ENCODE measurements around the gene EIF4E1B. TPM values are rescaled to one million over a fixed set of nuclear protein-coding genes. Genes with fewer than 3 reads are reported as not detected.

EIF4E1B gene
- total RNA-seq, 5 donors from 2014 or later (not counting 1 experiment from before 2014, with no cell fraction given), result not detected

DNA sequence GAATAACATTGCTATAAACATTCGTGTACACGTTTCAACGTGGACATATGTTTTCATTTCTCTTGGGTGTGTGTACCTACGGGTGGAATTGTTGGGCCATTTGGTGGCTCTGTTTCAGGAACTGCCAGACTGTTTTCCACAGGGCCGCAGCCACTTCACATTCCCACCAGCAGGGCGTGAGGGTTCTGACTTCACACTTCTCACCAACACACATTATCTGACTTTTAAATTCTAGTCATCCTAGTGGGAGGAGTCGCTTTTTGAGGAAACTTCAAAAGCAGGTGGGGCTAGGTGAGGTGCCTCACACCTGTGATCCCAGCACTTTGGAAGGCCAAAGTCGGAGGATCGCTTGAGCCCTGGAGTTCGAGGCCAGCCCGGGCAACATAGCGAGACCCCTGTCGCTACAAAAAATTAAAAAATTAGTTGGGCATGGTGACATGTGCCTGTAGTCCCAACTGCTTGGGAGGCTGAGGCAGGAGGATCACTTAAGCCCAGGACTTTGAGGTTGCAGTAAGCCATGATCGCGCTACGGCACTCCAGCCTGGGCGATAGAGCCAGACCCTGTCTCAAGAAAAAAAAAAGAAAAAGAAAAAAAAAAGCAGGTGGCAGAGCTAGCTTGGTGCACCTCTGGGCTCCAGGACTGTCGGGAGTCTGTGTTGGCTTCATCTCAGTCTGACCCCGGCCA is 45.3 kb downstream of the EIF4E1B start:
- Mint-ChIP-seq H3K9me3 (no peaks in the 10 kb centered on the region), H3K27ac (no peak overlapping the region), H3K27me3 (peaks cover 42 to 54% of the 10 kb centered on the region in 2 donors), H3K4me1 (no peaks in the 10 kb centered on the region), H3K36me3 (no peaks in the 10 kb centered on the region), H3K4me3 (no peak overlapping the region)
- Histone ChIP-seq H3K4me3 (ENCODE audit: control insufficient read depth in 1 of 2, extremely low read depth in 1 of 2, low read length in 1 of 2) (no peak overlapping the region), H3K36me3 (ENCODE audit: control insufficient read depth in 2 of 2, extremely low read depth in 1 of 2, insufficient read depth in 1 of 2, low read length in 1 of 2) (no peaks in the 10 kb centered on the region), H3K9me3 (no peaks in the 10 kb centered on the region), H3K4me1 (ENCODE audit: control insufficient read depth in 1 of 2, extremely low read depth in 1 of 2, insufficient read depth in 2 of 2, low read length in 2 of 2) (peaks cover 0 to 6% of the 10 kb centered on the region in 2 experiments), H3K27ac (ENCODE audit: low read length) (no peak overlapping the region), H3K27me3 (replicated peaks in 1 of 2; ENCODE audit: control insufficient read depth in 2 of 2, extremely low read depth in 1 of 2, insufficient read depth in 2 of 2, low read length in 1 of 2) (peaks cover 6 to 72% of the 10 kb centered on the region in 2 experiments)
- POLR2A ChIA-PET, result no interaction called here
- CTCF ChIA-PET, result interaction anchor here in 1 of 2 donors (0.7 kb wide), 1 partner anchor 1551 kb away, joined by 3 read pairs; no protein-coding TSS in a partner anchor
- WGBS (ENCODE audit: insufficient coverage), result 80% methylated on average over 11 of the region's 19 CpGs
- no peak for DNase-seq
- ATAC-seq (replicated peaks in 1 of 4), result no peak

- Mint-ChIP-seq H3K27ac (no peak overlapping the region), H3K36me3 (no peaks in the 10 kb centered on the region), H3K9me3 (no peaks in the 10 kb centered on the region), H3K4me3 (no peak overlapping the region), H3K27me3 (peaks cover 39 to 52% of the 10 kb centered on the region in 2 donors), H3K4me1 (no peaks in the 10 kb centered on the region)
- no peak for DNase-seq
- Histone ChIP-seq H3K36me3 (ENCODE audit: control insufficient read depth in 2 of 2, extremely low read depth in 1 of 2, insufficient read depth in 1 of 2, low read length in 1 of 2) (no peaks in the 10 kb centered on the region), H3K27ac (ENCODE audit: low read length) (no peak overlapping the region), H3K27me3 (replicated peaks in 1 of 2; ENCODE audit: control insufficient read depth in 2 of 2, extremely low read depth in 1 of 2, insufficient read depth in 2 of 2, low read length in 1 of 2) (peaks cover 9 to 74% of the 10 kb centered on the region in 2 experiments), H3K9me3 (no peaks in the 10 kb centered on the region), H3K4me3 (ENCODE audit: control insufficient read depth in 1 of 2, extremely low read depth in 1 of 2, low read length in 1 of 2) (no peak overlapping the region), H3K4me1 (ENCODE audit: control insufficient read depth in 1 of 2, extremely low read depth in 1 of 2, insufficient read depth in 2 of 2, low read length in 2 of 2) (peaks cover 0 to 6% of the 10 kb centered on the region in 2 experiments)
- WGBS (ENCODE audit: insufficient coverage), result 50% methylated on average over 8 of the region's 10 CpGs
- ChIA-PET POLR2A (no interaction called here), CTCF (interaction anchor here in 1 of 2 donors (0.7 to 1.3 kb wide), 2 partner anchors 16 to 1551 kb away, joined by 3 read pairs; no protein-coding TSS in a partner anchor)
- ATAC-seq (replicated peaks in 1 of 4), result no peak
Observed at GRCh38 chr5:176676361-176676824, 45.9 kb downstream of the EIF4E1B start.

DNA sequence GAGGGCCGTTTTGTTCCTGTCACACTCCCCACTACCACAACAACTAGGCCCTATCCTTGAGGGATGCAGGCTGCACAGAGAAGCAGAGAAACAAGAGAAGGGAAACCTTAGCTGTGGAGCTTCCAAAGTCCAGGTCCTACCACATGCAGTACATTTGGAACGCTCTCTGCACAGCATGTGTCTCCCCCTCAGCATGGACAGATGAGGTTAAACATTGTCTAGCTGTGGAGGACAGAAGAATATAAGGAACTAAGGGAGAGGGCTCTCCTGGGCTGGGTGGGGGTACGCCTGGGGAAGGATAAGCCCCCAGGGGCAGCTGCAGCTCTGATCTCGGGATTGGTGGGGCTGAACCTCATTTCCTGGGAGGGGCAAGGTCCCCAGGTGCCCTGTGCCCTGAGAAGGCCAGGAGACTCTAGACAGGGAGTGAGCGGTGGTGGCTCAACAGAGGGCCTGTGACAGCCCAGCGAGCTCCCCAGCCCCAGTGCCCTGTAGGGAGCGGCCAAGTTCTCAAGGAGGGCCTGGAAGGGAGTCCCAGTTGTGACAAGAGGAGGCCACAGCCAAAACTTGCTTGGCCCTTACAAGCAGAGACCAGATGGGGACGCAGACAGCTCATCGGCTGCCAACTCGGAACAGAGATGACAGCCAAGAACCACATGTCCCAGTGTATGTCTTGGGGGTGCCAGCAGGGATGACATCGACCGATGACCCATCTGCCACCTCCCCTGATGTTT is 46.9 kb downstream of the EIF4E1B start:
- Mint-ChIP-seq H3K27me3 (peaks cover 42 to 54% of the 10 kb centered on the region in 2 donors), H3K27ac (no peak overlapping the region), H3K4me3 (no peak overlapping the region), H3K9me3 (no peaks in the 10 kb centered on the region), H3K36me3 (no peaks in the 10 kb centered on the region), H3K4me1 (no peaks in the 10 kb centered on the region)
- H3K4me1 ChIP-seq (ENCODE audit: control insufficient read depth in 1 of 2, extremely low read depth in 1 of 2, insufficient read depth in 2 of 2, low read length in 2 of 2), result peaks cover 0 to 6% of the 10 kb centered on the region in 2 experiments
- H3K4me3 ChIP-seq (ENCODE audit: control insufficient read depth in 1 of 2, extremely low read depth in 1 of 2, low read length in 1 of 2), result no peak overlapping the region
- no peak for ATAC-seq (replicated peaks in 1 of 4)
- H3K9me3 ChIP-seq, result no peaks in the 10 kb centered on the region
- no peak overlapping the region for H3K27ac ChIP-seq (ENCODE audit: low read length)
- ChIA-PET CTCF (interaction anchor here in 1 of 2 donors (1.3 kb wide), 1 partner anchor 17 kb away, joined by 3 read pairs; no protein-coding TSS in a partner anchor), POLR2A (no interaction called here)
- no peaks in the 10 kb centered on the region for H3K36me3 ChIP-seq (ENCODE audit: control insufficient read depth in 2 of 2, extremely low read depth in 1 of 2, insufficient read depth in 1 of 2, low read length in 1 of 2)
- H3K27me3 ChIP-seq (replicated peaks in 1 of 2; ENCODE audit: control insufficient read depth in 2 of 2, extremely low read depth in 1 of 2, insufficient read depth in 2 of 2, low read length in 1 of 2), result peaks cover 11 to 76% of the 10 kb centered on the region in 2 experiments
- WGBS (ENCODE audit: insufficient coverage), result 68% methylated on average over 8 of the region's 12 CpGs
- no peak for DNase-seq

DNA sequence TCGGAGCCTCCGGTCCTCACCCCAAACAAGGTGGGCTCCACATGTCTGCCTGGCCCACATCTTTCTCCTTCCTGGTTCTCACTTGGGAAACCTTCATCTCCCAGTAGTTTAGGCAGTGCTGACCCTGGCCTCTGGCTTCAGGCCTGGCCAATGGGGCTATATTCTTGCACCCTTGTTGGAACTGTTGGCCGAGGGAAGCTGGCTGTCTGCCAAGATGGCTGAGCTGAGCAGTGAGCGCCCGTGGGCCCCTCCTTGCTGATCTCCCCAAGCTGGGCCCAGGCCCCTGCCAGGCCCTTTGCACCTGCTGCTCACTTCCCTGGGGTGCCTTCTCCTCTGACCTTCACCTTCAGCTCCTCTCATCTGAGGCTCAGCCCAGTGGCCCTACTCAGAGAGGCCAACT is 48.1 kb downstream of the EIF4E1B start:
- Mint-ChIP-seq H3K27ac (peak overlapping the region in 1 of 2 donors; percentile 52), H3K4me1 (no peaks in the 10 kb centered on the region), H3K4me3 (no peak overlapping the region), H3K27me3 (peaks cover 50 to 55% of the 10 kb centered on the region in 2 donors), H3K36me3 (no peaks in the 10 kb centered on the region), H3K9me3 (no peaks in the 10 kb centered on the region)
- H3K36me3 ChIP-seq (ENCODE audit: control insufficient read depth in 2 of 2, extremely low read depth in 1 of 2, insufficient read depth in 1 of 2, low read length in 1 of 2), result no peaks in the 10 kb centered on the region
- H3K27ac ChIP-seq (ENCODE audit: low read length), result no peak overlapping the region
- H3K9me3 ChIP-seq, result no peaks in the 10 kb centered on the region
- ChIA-PET POLR2A (interaction anchor here in 1 of 2 donors (0.6 kb wide), 1 partner anchor 350 kb away, joined by 8 read pairs; no protein-coding TSS in a partner anchor), CTCF (no interaction called here)
- no peak for ATAC-seq (replicated peaks in 1 of 4)
- H3K4me1 ChIP-seq (ENCODE audit: control insufficient read depth in 1 of 2, extremely low read depth in 1 of 2, insufficient read depth in 2 of 2, low read length in 2 of 2), result peaks cover 0 to 6% of the 10 kb centered on the region in 2 experiments
- no peak overlapping the region for H3K4me3 ChIP-seq (ENCODE audit: control insufficient read depth in 1 of 2, extremely low read depth in 1 of 2, low read length in 1 of 2)
- 79% methylated on average over 5 of the region's 5 CpGs for WGBS (ENCODE audit: insufficient coverage)
- H3K27me3 ChIP-seq (replicated peaks in 1 of 2; ENCODE audit: control insufficient read depth in 2 of 2, extremely low read depth in 1 of 2, insufficient read depth in 2 of 2, low read length in 1 of 2), result peaks cover 11 to 74% of the 10 kb centered on the region in 2 experiments
- DNase-seq, result no peak

GRCh38 chr5:176679365-176680225 is 49.1 kb downstream of the EIF4E1B start:
- Histone ChIP-seq H3K9me3 (no peaks in the 10 kb centered on the region), H3K27me3 (replicated peaks in 1 of 2; ENCODE audit: control insufficient read depth in 2 of 2, extremely low read depth in 1 of 2, insufficient read depth in 2 of 2, low read length in 1 of 2) (peaks cover 13 to 68% of the 10 kb centered on the region in 2 experiments)

DNA sequence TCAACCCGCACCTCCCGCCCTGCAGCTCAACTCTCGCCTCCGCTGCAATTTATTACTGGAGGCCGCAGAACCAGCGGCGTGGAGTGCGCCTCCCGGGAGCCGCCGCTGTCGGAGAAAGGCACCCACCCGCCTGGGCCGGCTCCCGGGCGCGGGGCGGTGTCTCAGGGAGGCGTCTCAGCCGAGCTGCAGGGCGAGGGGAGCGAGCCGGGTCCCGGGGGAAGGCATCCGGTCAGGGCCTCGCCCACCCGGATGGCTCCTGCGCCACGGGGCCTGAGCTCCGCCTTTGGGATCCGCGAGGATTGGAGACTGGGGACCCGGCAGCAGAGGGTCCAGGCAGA is 49.7 kb downstream of the EIF4E1B start:
- CTCF ChIA-PET, result no interaction called here
- H3K27ac Mint-ChIP-seq, result no peak overlapping the region
- no peaks in the 10 kb centered on the region for H3K36me3 ChIP-seq (ENCODE audit: control insufficient read depth in 2 of 2, extremely low read depth in 1 of 2, insufficient read depth in 1 of 2, low read length in 1 of 2)
- H3K4me1 ChIP-seq (ENCODE audit: control insufficient read depth in 1 of 2, extremely low read depth in 1 of 2, insufficient read depth in 2 of 2, low read length in 2 of 2), result no peaks in the 10 kb centered on the region
- no peak overlapping the region for H3K4me3 ChIP-seq (ENCODE audit: control insufficient read depth in 1 of 2, extremely low read depth in 1 of 2, low read length in 1 of 2)
- peaks cover 3% of the 10 kb centered on the region for H3K36me3 Mint-ChIP-seq
- no peaks in the 10 kb centered on the region for H3K9me3 ChIP-seq
- no peak overlapping the region for H3K27ac ChIP-seq (ENCODE audit: low read length)
- H3K9me3 Mint-ChIP-seq, result peaks cover 5 to 8% (median 5%) of the 10 kb centered on the region in 3 donors
- DNase-seq (no peak), ATAC-seq (replicated peaks in 1 of 4) (no peak)
- 8% methylated on average over 32 of the region's 33 CpGs for WGBS (ENCODE audit: insufficient coverage)
- peaks cover 55 to 60% of the 10 kb centered on the region in 2 donors for H3K27me3 Mint-ChIP-seq
- H3K4me3 Mint-ChIP-seq, result no peak overlapping the region
- POLR2A ChIA-PET, result no interaction called here
- H3K4me1 Mint-ChIP-seq, result no peaks in the 10 kb centered on the region
- peaks cover 13 to 71% of the 10 kb centered on the region in 2 experiments for H3K27me3 ChIP-seq (replicated peaks in 1 of 2; ENCODE audit: control insufficient read depth in 2 of 2, extremely low read depth in 1 of 2, insufficient read depth in 2 of 2, low read length in 1 of 2)

More at GRCh38 chr5:176679365-176680225, 49.1 kb downstream of the EIF4E1B start:
- CTCF ChIA-PET, result no interaction called here
- H3K27ac Mint-ChIP-seq, result no peak overlapping the region
- DNase-seq, result no peak
- no peaks in the 10 kb centered on the region for H3K36me3 ChIP-seq (ENCODE audit: control insufficient read depth in 2 of 2, extremely low read depth in 1 of 2, insufficient read depth in 1 of 2, low read length in 1 of 2)
- POLR2A ChIA-PET, result no interaction called here
- WGBS (ENCODE audit: insufficient coverage), result 21% methylated on average over 27 of the region's 31 CpGs
- peaks cover 3% of the 10 kb centered on the region for H3K36me3 Mint-ChIP-seq
- no peaks in the 10 kb centered on the region for H3K4me1 ChIP-seq (ENCODE audit: control insufficient read depth in 1 of 2, extremely low read depth in 1 of 2, insufficient read depth in 2 of 2, low read length in 2 of 2)
- H3K27me3 Mint-ChIP-seq, result peaks cover 51 to 60% of the 10 kb centered on the region in 2 donors
- peaks cover 0 to 4% (median 3%) of the 10 kb centered on the region in 3 donors for H3K9me3 Mint-ChIP-seq
- no peak overlapping the region for H3K4me3 ChIP-seq (ENCODE audit: control insufficient read depth in 1 of 2, extremely low read depth in 1 of 2, low read length in 1 of 2)
- no peaks in the 10 kb centered on the region for H3K4me1 Mint-ChIP-seq
- ATAC-seq (replicated peaks in 1 of 4), result no peak
- no peak overlapping the region for H3K27ac ChIP-seq (ENCODE audit: low read length)
- H3K4me3 Mint-ChIP-seq, result no peak overlapping the region

Data from T-cell (primary cell).